Activated naive CD4-positive, alpha-beta T cell (primary cell): ENCODE measurements around the gene TARS1.

Experiments used
- DNase-seq, 4 experiments: peaks; one replicate each; lab custom pipeline; 2025; lab: John Stamatoyannopoulos, UW

Gene TARS1

GRCh38 chr5:33439905-33440481 is 772 bp upstream of the TARS1 start:
- DNase-seq, result peak in 1 of 4 experiments; percentile 6

- peak in 1 of 4 experiments; percentile 1 for DNase-seq
Observed at GRCh38 chr5:33441241-33442177, 744 bp downstream of the TARS1 start.

- DNase-seq, result no peak
Observed at GRCh38 chr5:33444542-33444941, 3.8 kb downstream of the TARS1 start.

- no peak for DNase-seq
Observed at GRCh38 chr5:33445798-33446197, 5.0 kb downstream of the TARS1 start.

- DNase-seq, result no peak
Observed at GRCh38 chr5:33448118-33448517, 7.4 kb downstream of the TARS1 start.

- DNase-seq, result no peak
Observed at GRCh38 chr5:33457126-33457525, 16.4 kb downstream of the TARS1 start.

- no peak for DNase-seq
Observed at GRCh38 chr5:33457817-33458216, 17.1 kb downstream of the TARS1 start.

- DNase-seq, result no peak
Observed at GRCh38 chr5:33460210-33460609, 19.4 kb downstream of the TARS1 start.

- DNase-seq, result no peak
Observed at GRCh38 chr5:33462456-33462855, 21.7 kb downstream of the TARS1 start.

GRCh38 chr5:33465120-33465519 is 24.4 kb downstream of the TARS1 start:
- no peak for DNase-seq

GRCh38 chr5:33468775-33469435 is 28.1 kb downstream of the TARS1 start:
- DNase-seq, result no peak

- no peak for DNase-seq
Observed at GRCh38 chr5:33470544-33470943, 29.8 kb downstream of the TARS1 start.

- no peak for DNase-seq
Observed at GRCh38 chr5:33472805-33473409, 32.1 kb downstream of the TARS1 start.

- DNase-seq, result no peak
Observed at GRCh38 chr5:33474004-33474403, 33.2 kb downstream of the TARS1 start.

GRCh38 chr5:33474931-33475499 is 34.2 kb downstream of the TARS1 start:
- no peak for DNase-seq

GRCh38 chr5:33475706-33476105 is 34.9 kb downstream of the TARS1 start:
- DNase-seq, result no peak

- no peak for DNase-seq
Observed at GRCh38 chr5:33476992-33477391, 36.2 kb downstream of the TARS1 start.

GRCh38 chr5:33477816-33478215 is 37.1 kb downstream of the TARS1 start:
- DNase-seq, result no peak

GRCh38 chr5:33479311-33479710 is 38.5 kb downstream of the TARS1 start:
- DNase-seq, result no peak

- DNase-seq, result no peak
Observed at GRCh38 chr5:33480876-33481275, 40.1 kb downstream of the TARS1 start.

GRCh38 chr5:33482335-33482734 is 41.6 kb downstream of the TARS1 start:
- DNase-seq, result no peak

- DNase-seq, result no peak
Observed at GRCh38 chr5:33487236-33487635, 46.5 kb downstream of the TARS1 start.
